GM13976 (cell line): ENCODE data around the gene MRTFA.

Source experiments
- DNase-seq: peaks from one replicate; pipeline ENCODE4 v3.0.0; 2012; ENCODE audit warnings: low spot score
- CTCF ChIP-seq: IDR thresholded peaks from 2 replicates; pipeline ENCODE4 v1.5.1; 2012; ENCODE audit warnings: borderline replicate concordance, mild to moderate bottlenecking; ENCODE audit not compliant: insufficient read depth; ENCODE audit errors: extremely low read depth, missing control alignments, control extremely low read depth
- in situ Hi-C: fragments of 300-500 bp; cut with MboI; formaldehyde crosslinking; loops from one replicate; pipeline ENCODE4 v1.12.0; 2022; ENCODE audit warnings: low sequenced_read_pairs, mixed read lengths, inconsistent platforms; ENCODE audit not compliant: unreplicated experiment

Gene MRTFA

GRCh38 chr22:40648386-40648785 is 11.9 kb upstream of the MRTFA start:
- no peak for TF ChIP-seq CTCF
- in situ Hi-C loops, result loop anchor here (10.0 kb wide), 2 partner anchors 124 to 214 kb away; no protein-coding TSS in a partner anchor
- no peak for DNase-seq

GRCh38 chr22:40645579-40646197 is 9.2 kb upstream of the MRTFA start:
- DNase-seq, result no peak
- in situ Hi-C loops, result loop anchor here (10.0 kb wide), 2 partner anchors 121 to 211 kb away; no protein-coding TSS in a partner anchor
- no peak for TF ChIP-seq CTCF

GRCh38 chr22:40642316-40642715 is 5.8 kb upstream of the MRTFA start:
- TF ChIP-seq CTCF, result no peak
- no peak for DNase-seq
- in situ Hi-C loops, result loop anchor here (10.0 kb wide), 2 partner anchors 118 to 208 kb away; no protein-coding TSS in a partner anchor

GRCh38 chr22:40641269-40641668 is 4.8 kb upstream of the MRTFA start:
- no peak for TF ChIP-seq CTCF
- no peak for DNase-seq
- in situ Hi-C loops, result loop anchor here (10.0 kb wide), 2 partner anchors 116 to 206 kb away; no protein-coding TSS in a partner anchor

- DNase-seq, result no peak
- in situ Hi-C loops, result no loop called here
These were observed 1.7 kb upstream of the MRTFA start for GRCh38 chr22:40638261-40638660.

More at GRCh38 chr22:40638261-40638660, 1.7 kb upstream of the MRTFA start:
- TF ChIP-seq CTCF, result no peak
